ENCODE measurements around the gene LRMDA.

Gene LRMDA

DNA sequence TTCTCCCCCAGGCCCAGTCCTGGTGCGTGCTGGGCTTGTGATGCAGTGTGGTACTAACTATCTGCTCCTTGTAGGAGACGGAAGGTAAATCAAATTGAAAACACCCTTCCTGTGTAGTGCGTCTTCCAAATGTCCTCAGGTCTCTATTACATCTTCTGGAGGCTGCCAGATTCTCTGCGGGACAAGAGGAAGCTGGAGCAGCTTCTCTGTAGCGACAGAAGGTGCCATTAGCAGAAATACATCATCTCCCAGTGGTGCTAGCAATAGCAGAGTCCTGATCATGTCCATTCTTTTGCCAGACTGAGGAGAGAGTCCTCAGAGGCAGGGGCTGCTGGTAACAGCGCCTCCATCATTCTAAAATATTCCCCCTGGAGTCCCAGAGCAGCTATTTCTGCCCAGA is 675.2 kb downstream of the LRMDA start:
- Histone ChIP-seq H3K4me3 (ENCODE audit: low read length) (no peak overlapping the region), H3K4me1 (ENCODE audit: low read length) (no peaks in the 10 kb centered on the region), H3K36me3 (replicated peaks; ENCODE audit: low read depth, low read length) (no peaks in the 10 kb centered on the region), H3K27ac (ENCODE audit: low read length) (no peak overlapping the region), H3K79me2 (ENCODE audit: low read length) (no peaks in the 10 kb centered on the region), H2AFZ (ENCODE audit: low read depth, low read length) (no peak overlapping the region), H4K20me1 (ENCODE audit: insufficient read depth, low read length) (no peaks in the 10 kb centered on the region), H3K4me2 (ENCODE audit: low read length) (no peak overlapping the region), H3K9me3 (ENCODE audit: insufficient read depth, low read length) (no peaks in the 10 kb centered on the region), H3K27me3 (ENCODE audit: low read depth, low read length) (no peaks in the 10 kb centered on the region), H3K9ac (ENCODE audit: low read length) (no peak overlapping the region)
- TF ChIP-seq, protein P1, sequence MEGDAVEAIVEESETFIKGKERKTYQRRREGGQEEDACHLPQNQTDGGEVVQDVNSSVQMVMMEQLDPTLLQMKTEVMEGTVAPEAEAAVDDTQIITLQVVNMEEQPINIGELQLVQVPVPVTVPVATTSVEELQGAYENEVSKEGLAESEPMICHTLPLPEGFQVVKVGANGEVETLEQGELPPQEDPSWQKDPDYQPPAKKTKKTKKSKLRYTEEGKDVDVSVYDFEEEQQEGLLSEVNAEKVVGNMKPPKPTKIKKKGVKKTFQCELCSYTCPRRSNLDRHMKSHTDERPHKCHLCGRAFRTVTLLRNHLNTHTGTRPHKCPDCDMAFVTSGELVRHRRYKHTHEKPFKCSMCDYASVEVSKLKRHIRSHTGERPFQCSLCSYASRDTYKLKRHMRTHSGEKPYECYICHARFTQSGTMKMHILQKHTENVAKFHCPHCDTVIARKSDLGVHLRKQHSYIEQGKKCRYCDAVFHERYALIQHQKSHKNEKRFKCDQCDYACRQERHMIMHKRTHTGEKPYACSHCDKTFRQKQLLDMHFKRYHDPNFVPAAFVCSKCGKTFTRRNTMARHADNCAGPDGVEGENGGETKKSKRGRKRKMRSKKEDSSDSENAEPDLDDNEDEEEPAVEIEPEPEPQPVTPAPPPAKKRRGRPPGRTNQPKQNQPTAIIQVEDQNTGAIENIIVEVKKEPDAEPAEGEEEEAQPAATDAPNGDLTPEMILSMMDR (IDR thresholded peaks at IDR 0.05; ENCODE audit: low read depth, low read length), result no peak
- no peak for TF ChIP-seq EZH2phosphoT487 (IDR thresholded peaks at IDR 0.05; ENCODE audit: low read depth)

DNA sequence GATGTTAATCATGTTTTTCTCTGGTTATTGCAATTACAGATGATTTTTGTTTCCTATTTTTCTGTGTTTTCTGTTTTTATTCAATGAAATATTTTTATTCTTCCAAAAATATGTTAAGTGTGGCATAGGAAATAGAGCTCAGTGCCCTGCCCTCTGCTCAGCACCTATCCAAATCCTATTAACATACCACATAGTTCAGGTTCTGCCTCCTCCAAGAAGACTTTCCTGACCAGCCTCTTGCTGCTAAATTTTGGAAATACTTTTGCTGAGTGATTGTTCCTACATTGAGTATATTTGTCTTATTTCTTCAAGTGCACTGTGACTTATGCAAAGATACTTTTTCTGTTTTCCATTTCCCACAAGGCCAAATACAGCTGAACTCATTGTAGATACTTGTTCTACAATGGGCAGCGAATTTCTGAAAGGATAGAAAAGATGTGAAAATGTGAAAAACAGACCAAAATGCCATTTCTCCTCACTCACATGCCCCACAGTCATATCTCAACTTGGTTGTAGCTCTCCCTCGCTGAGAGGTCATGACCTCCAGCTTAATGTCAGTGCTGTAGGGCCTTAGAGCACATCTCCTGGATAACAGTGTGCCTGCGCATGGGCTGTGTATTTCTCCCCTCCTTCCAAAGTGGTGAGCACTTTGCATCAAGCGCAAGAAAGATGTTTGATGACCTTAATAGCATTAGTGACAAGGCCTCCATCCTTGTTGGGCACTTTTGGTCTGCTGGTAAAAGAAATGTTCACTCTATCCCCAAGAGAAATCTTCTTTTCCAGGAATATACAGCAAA is 677.3 kb downstream of the LRMDA start:
- no peak for TF ChIP-seq EZH2phosphoT487 (IDR thresholded peaks at IDR 0.05; ENCODE audit: low read depth)
- TF ChIP-seq, protein P1 (IDR thresholded peaks at IDR 0.05; ENCODE audit: low read depth, low read length), result no peak
- Histone ChIP-seq H3K79me2 (ENCODE audit: low read length) (no peaks in the 10 kb centered on the region), H2AFZ (ENCODE audit: low read depth, low read length) (no peak overlapping the region), H3K4me2 (ENCODE audit: low read length) (no peak overlapping the region), H3K27me3 (ENCODE audit: low read depth, low read length) (no peaks in the 10 kb centered on the region), H3K4me3 (ENCODE audit: low read length) (no peak overlapping the region), H4K20me1 (ENCODE audit: insufficient read depth, low read length) (no peaks in the 10 kb centered on the region), H3K36me3 (replicated peaks; ENCODE audit: low read depth, low read length) (no peaks in the 10 kb centered on the region), H3K27ac (ENCODE audit: low read length) (no peak overlapping the region), H3K9me3 (ENCODE audit: insufficient read depth, low read length) (no peaks in the 10 kb centered on the region), H3K4me1 (ENCODE audit: low read length) (no peaks in the 10 kb centered on the region), H3K9ac (ENCODE audit: low read length) (no peak overlapping the region)

DNA sequence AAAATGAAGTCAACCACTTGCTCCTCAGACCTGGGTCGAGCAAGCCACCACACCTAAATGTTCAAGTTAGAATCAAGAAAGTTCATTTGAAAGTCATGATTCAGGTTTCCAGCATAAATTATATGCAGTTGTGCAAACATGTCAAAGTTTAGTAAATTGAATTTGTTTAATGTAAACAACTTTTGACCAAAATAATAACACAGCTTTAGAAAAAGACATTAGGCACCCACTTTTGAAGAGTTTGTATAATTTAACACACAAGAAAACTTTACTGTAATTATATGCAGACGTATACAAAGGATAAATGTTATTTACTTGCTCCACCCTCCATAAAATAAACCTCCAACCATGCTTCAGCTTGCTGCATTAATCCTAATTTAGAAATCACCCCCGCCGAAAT is 680.0 kb downstream of the LRMDA start:
- Histone ChIP-seq H3K4me3 (ENCODE audit: low read length) (no peak overlapping the region), H3K4me2 (ENCODE audit: low read length) (no peak overlapping the region), H3K36me3 (replicated peaks; ENCODE audit: low read depth, low read length) (no peaks in the 10 kb centered on the region), H3K27ac (ENCODE audit: low read length) (no peak overlapping the region), H2AFZ (ENCODE audit: low read depth, low read length) (no peak overlapping the region), H3K9me3 (ENCODE audit: insufficient read depth, low read length) (no peaks in the 10 kb centered on the region), H3K79me2 (ENCODE audit: low read length) (no peaks in the 10 kb centered on the region), H3K9ac (ENCODE audit: low read length) (no peak overlapping the region), H3K4me1 (ENCODE audit: low read length) (no peaks in the 10 kb centered on the region), H4K20me1 (ENCODE audit: insufficient read depth, low read length) (no peaks in the 10 kb centered on the region), H3K27me3 (ENCODE audit: low read depth, low read length) (no peaks in the 10 kb centered on the region)
- no peak for TF ChIP-seq EZH2phosphoT487 (IDR thresholded peaks at IDR 0.05; ENCODE audit: low read depth)

DNA sequence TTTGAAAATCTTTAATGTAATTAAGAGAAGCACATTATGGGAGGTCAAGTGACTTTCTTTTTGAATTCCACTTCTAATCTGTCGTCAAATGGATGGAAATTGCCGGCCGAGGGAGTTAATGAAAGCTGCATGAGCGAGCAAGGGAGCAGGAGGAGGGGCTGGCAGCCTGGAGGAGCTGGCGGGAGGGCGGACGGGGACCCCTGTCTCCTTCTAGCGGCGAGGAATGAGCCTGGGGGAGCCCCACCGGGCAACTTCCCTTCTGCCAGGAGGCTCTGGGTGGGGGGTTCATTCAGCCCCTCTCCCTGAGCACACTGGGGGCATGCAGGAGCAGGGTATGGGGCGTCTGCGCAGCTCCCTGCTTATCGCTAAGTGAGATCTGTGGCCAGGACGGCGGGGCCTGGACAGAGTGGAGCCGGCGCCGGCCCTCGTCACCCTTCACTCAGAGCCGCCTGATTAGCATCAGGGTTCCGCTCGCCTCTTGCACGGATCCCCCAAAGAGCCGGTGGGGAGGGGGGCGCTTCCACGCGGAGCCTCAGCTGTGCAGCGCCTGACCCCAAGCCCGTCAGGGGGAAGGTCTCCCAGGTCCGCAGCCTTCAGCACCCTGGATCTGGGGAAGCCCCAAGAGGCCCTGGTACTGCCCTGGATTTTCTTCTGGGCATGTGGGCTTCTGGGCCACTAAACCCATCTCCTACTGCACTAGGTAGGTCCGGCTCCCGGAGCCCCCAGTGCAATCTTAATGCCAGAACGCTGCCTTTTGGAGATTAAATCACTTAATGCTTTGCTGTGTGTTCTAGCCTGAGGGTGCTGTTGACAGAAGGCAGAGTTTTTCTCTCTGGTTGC is 680.8 kb downstream of the LRMDA start:
- Histone ChIP-seq H3K9me3 (ENCODE audit: insufficient read depth, low read length) (no peaks in the 10 kb centered on the region), H3K4me1 (ENCODE audit: low read length) (no peaks in the 10 kb centered on the region), H3K9ac (ENCODE audit: low read length) (no peak overlapping the region), H3K4me3 (ENCODE audit: low read length) (no peak overlapping the region), H3K36me3 (replicated peaks; ENCODE audit: low read depth, low read length) (no peaks in the 10 kb centered on the region), H3K27ac (ENCODE audit: low read length) (no peak overlapping the region), H3K4me2 (ENCODE audit: low read length) (no peak overlapping the region), H2AFZ (ENCODE audit: low read depth, low read length) (no peak overlapping the region), H3K27me3 (ENCODE audit: low read depth, low read length) (no peaks in the 10 kb centered on the region), H4K20me1 (ENCODE audit: insufficient read depth, low read length) (no peaks in the 10 kb centered on the region), H3K79me2 (ENCODE audit: low read length) (no peaks in the 10 kb centered on the region)
- TF ChIP-seq, protein P1 (IDR thresholded peaks at IDR 0.05; ENCODE audit: low read depth, low read length), result no peak
- TF ChIP-seq EZH2phosphoT487 (IDR thresholded peaks at IDR 0.05; ENCODE audit: low read depth), result no peak

All from OCI-LY3 (cell line).